GM10847 (cell line): ENCODE results near the gene MEF2C.

Experiments
- POLR2A ChIP-seq: IDR thresholded peaks from 2 replicates; pipeline ENCODE4 v1.6.1; 2011; ENCODE audit not compliant: insufficient read length; ENCODE audit errors: extremely low read depth

The MEF2C gene

GRCh38 chr5:88889189-88890069 lies 6.4 kb upstream of the MEF2C start:
- peak; percentile 58 for TF ChIP-seq POLR2A

- no peak for TF ChIP-seq POLR2A
Measured at GRCh38 chr5:88888848-88889188, 5.8 kb upstream of the MEF2C start.

- no peak for TF ChIP-seq POLR2A
Measured at GRCh38 chr5:88888291-88888690, 5.3 kb upstream of the MEF2C start.

GRCh38 chr5:88887342-88887741 lies 4.4 kb upstream of the MEF2C start:
- TF ChIP-seq POLR2A, result no peak

- no peak for TF ChIP-seq POLR2A
Measured at GRCh38 chr5:88886746-88887341, 3.9 kb upstream of the MEF2C start.

GRCh38 chr5:88886252-88886651 lies 3.3 kb upstream of the MEF2C start:
- TF ChIP-seq POLR2A, result no peak

- TF ChIP-seq POLR2A, result no peak
Measured at GRCh38 chr5:88885002-88885401, 2.0 kb upstream of the MEF2C start.

- TF ChIP-seq POLR2A, result no peak
Measured at GRCh38 chr5:88884608-88884877, 1.6 kb upstream of the MEF2C start.

GRCh38 chr5:88883836-88884607 lies 1.0 kb upstream of the MEF2C start:
- no peak for TF ChIP-seq POLR2A

GRCh38 chr5:88882276-88883038 lies 527 bp downstream of the MEF2C start:
- TF ChIP-seq POLR2A, result no peak

GRCh38 chr5:88881571-88881971 lies 1.4 kb downstream of the MEF2C start:
- TF ChIP-seq POLR2A, result no peak

- no peak for TF ChIP-seq POLR2A
Measured at GRCh38 chr5:88880201-88880600, 2.8 kb downstream of the MEF2C start.

- TF ChIP-seq POLR2A, result no peak
Measured at GRCh38 chr5:88879724-88880123, 3.3 kb downstream of the MEF2C start.

GRCh38 chr5:88878976-88879375 lies 4.0 kb downstream of the MEF2C start:
- no peak for TF ChIP-seq POLR2A

GRCh38 chr5:88877826-88878225 lies 5.2 kb downstream of the MEF2C start:
- no peak for TF ChIP-seq POLR2A
